Measurements from ENCODE around the gene CYP8B1.

Gene CYP8B1

GRCh38 chr3:42875325-42876151 lies at the start of gene CYP8B1:
Gene CYP8B1 (minus strand): TSS chr3:42875879. CDS start chr3:42875816, 63 bp downstream.
- TF ChIP-seq CTCF (conservative IDR thresholded peaks at IDR 0.05), result no peak
- H3K27ac ChIP-seq, result no peak within 1 kb of the TSS

GRCh38 chr3:42923606-42924005 lies 47.9 kb upstream of the CYP8B1 start:
- TF ChIP-seq CTCF (conservative IDR thresholded peaks at IDR 0.05), result no peak
- peak overlapping the region; percentile 93 for H3K27ac ChIP-seq

GRCh38 chr3:42914771-42915515 lies 39.3 kb upstream of the CYP8B1 start:
- TF ChIP-seq CTCF (conservative IDR thresholded peaks at IDR 0.05), result no peak
- no peak overlapping the region for H3K27ac ChIP-seq

- no peak for TF ChIP-seq CTCF (conservative IDR thresholded peaks at IDR 0.05)
- H3K27ac ChIP-seq, result no peak overlapping the region
Observed at GRCh38 chr3:42911551-42911950, 35.9 kb upstream of the CYP8B1 start.

- TF ChIP-seq CTCF (conservative IDR thresholded peaks at IDR 0.05), result no peak
Observed at GRCh38 chr3:42908675-42909074, 33.0 kb upstream of the CYP8B1 start.

GRCh38 chr3:42906848-42907183 lies 31.1 kb upstream of the CYP8B1 start:
- TF ChIP-seq CTCF (conservative IDR thresholded peaks at IDR 0.05), result no peak
- no peak overlapping the region; the same call in 1 of the 2 replicates for H3K27ac ChIP-seq

More at GRCh38 chr3:42908675-42909074, 33.0 kb upstream of the CYP8B1 start:
- no peak overlapping the region for H3K27ac ChIP-seq

- no peak for TF ChIP-seq CTCF (conservative IDR thresholded peaks at IDR 0.05)
- peak within 1 kb of the TSS; percentile 46; the same call in 1 of the 2 replicates for H3K27ac ChIP-seq
Observed at GRCh38 chr3:42906070-42906847, 30.6 kb upstream of the CYP8B1 start, which contains the start of gene ZNF662. Gene ZNF662 (plus strand): TSS chr3:42906142. CDS start chr3:42908115, 1,973 bp downstream.

Measured in VCaP (cell line).